DND-41 (cell line): ENCODE measurements around the gene COA1.

Source experiments
- EZH2 ChIP-seq: IDR thresholded peaks from 3 replicates; pipeline ENCODE4 v1.6.1; 2012; ENCODE audit warnings: borderline replicate concordance, low read depth, mild to moderate bottlenecking, moderate library complexity, low read length, inconsistent platforms; ENCODE audit not compliant: severe bottlenecking
- TF ChIP-seq, protein P1 (sequence below): IDR thresholded peaks from 2 replicates; pipeline ENCODE4 v1.5.1; 2012; ENCODE audit warnings: borderline replicate concordance, low read length, moderate library complexity, mild to moderate bottlenecking; ENCODE audit not compliant: poor library complexity, severe bottlenecking; ENCODE audit errors: extremely low read depth

DNA sequence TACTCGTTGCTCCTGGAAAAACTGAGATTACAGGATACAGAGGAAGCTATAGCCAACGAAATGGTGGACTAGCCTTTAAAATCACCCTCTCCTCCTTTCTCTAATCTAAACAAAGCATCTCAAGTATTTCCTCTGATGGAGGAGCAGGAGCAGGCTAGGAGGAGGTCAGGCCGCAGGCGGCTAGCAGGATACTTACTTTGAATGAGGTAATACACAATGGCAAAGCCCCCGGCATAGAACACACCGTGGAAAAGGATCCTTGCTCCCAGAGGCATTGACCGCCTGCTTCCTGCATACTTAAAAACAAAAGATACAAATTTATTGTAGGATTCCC lies 82.0 kb downstream of the COA1 start:
- TF ChIP-seq, protein P1, sequence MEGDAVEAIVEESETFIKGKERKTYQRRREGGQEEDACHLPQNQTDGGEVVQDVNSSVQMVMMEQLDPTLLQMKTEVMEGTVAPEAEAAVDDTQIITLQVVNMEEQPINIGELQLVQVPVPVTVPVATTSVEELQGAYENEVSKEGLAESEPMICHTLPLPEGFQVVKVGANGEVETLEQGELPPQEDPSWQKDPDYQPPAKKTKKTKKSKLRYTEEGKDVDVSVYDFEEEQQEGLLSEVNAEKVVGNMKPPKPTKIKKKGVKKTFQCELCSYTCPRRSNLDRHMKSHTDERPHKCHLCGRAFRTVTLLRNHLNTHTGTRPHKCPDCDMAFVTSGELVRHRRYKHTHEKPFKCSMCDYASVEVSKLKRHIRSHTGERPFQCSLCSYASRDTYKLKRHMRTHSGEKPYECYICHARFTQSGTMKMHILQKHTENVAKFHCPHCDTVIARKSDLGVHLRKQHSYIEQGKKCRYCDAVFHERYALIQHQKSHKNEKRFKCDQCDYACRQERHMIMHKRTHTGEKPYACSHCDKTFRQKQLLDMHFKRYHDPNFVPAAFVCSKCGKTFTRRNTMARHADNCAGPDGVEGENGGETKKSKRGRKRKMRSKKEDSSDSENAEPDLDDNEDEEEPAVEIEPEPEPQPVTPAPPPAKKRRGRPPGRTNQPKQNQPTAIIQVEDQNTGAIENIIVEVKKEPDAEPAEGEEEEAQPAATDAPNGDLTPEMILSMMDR: no peak
- no peak for TF ChIP-seq EZH2
